H1 (cell line): Measurements from ENCODE around the gene RBFOX1. TPM values are rescaled to one million over a fixed set of nuclear protein-coding genes. Genes with fewer than 3 reads are reported as not detected.

Experiments
- CTCF ChIA-PET: fragments of 300-600 bp; sonication (Branson Sonifier 250); formaldehyde crosslinking; loops from one replicate; lab custom pipeline; 2021; ENCODE audit not compliant: partially characterized antibody; lab: Charles Lee
- POLR2A ChIA-PET: fragments of 300-600 bp; sonication (Branson Sonifier 250); formaldehyde crosslinking; loops from one replicate; lab custom pipeline; 2021; ENCODE audit warnings: inconsistent platforms; ENCODE audit not compliant: partially characterized antibody; lab: Charles Lee
- DNase-seq, 2 experiments: peaks; one replicate each; pipeline versions ENCODE4 v3.0.0 to v3.0.0-alpha.2; 2010 to 2022; ENCODE audit warnings: low spot score in 2 of 2, low read depth in 1 of 2, mixed read lengths in 1 of 2
- FAIRE-seq: peaks from 2 replicates; lab custom pipeline; 2011; peaks lifted over from hg19 to GRCh38; lab: Jason Lieb, UNC
- H2AFZ ChIP-seq: 2 replicates; pipeline ENCODE4 v1.8.1; 2012; ENCODE audit warnings: low read length, inconsistent platforms
- H2AK5ac ChIP-seq: 2 replicates; pipeline ENCODE4 v1.6.1; 2013; ENCODE audit warnings: low read depth, low read length
- H2BK120ac ChIP-seq: replicated peaks from 2 replicates; pipeline ENCODE3; 2013; ENCODE audit warnings: low read depth, low read length, inconsistent platforms
- H2BK12ac ChIP-seq: 2 replicates; pipeline ENCODE4 v1.6.1; 2013; ENCODE audit warnings: low read depth, low read length
- H2BK15ac ChIP-seq: 2 replicates; pipeline ENCODE4 v1.6.1; 2013; ENCODE audit warnings: low read length
- H2BK20ac ChIP-seq: 2 replicates; pipeline ENCODE4 v1.6.1; 2013; ENCODE audit warnings: low read length
- H2BK5ac ChIP-seq: 2 replicates; pipeline ENCODE4 v1.6.1; 2013; ENCODE audit warnings: low read depth, low read length
- H3K14ac ChIP-seq: 2 replicates; pipeline ENCODE4 v1.6.1; 2013; ENCODE audit warnings: inconsistent platforms; ENCODE audit not compliant: insufficient read length
- H3K18ac ChIP-seq: 2 replicates; pipeline ENCODE4 v1.6.1; 2013; ENCODE audit warnings: low read length; ENCODE audit errors: extremely low read depth
- H3K23ac ChIP-seq: 2 replicates; pipeline ENCODE4 v1.6.1; 2013; ENCODE audit warnings: inconsistent platforms; ENCODE audit not compliant: insufficient read length
- H3K23me2 ChIP-seq: 2 replicates; pipeline ENCODE4 v1.6.1; 2013; ENCODE audit warnings: low read depth, low read length
- H3K27ac ChIP-seq: 2 replicates; pipeline ENCODE4 v1.6.1; 2011; ENCODE audit warnings: low read depth, low read length, inconsistent platforms
- H3K27me3 ChIP-seq, 4 experiments: replicated peaks in 1 of 4; 1 replicate in 1 of 4; 2 replicates in 3 of 4; pipeline versions ENCODE4 v1.6.1 to v1.8.1; 2011 to 2013; ENCODE audit warnings: low read length in 3 of 4, mild to moderate bottlenecking in 3 of 4, inconsistent platforms in 2 of 4, mixed read lengths in 2 of 4, moderate library complexity in 1 of 4; ENCODE audit not compliant: control insufficient read depth in 3 of 4, insufficient read depth in 3 of 4; ENCODE audit errors: extremely low read depth in 1 of 4
- H3K36me3 ChIP-seq, 4 experiments: 2 replicates each; pipeline versions ENCODE4 v1.6.1 to v1.8.1; 2011 to 2013; ENCODE audit warnings: mild to moderate bottlenecking in 4 of 4, low read length in 3 of 4, moderate library complexity in 2 of 4, control low read depth in 1 of 4, inconsistent platforms in 1 of 4; ENCODE audit not compliant: insufficient read depth in 4 of 4, control insufficient read depth in 2 of 4
- H3K4ac ChIP-seq: replicated peaks from 2 replicates; pipeline ENCODE3; 2013; ENCODE audit warnings: low read length, low read depth, mixed read lengths, inconsistent platforms; ENCODE audit not compliant: insufficient read length
- H3K4me1 ChIP-seq, 4 experiments: replicated peaks in 1 of 4; 1 replicate in 1 of 4; 2 replicates in 3 of 4; pipeline versions ENCODE4 v1.6.1 to v1.8.1; 2011 to 2013; ENCODE audit warnings: low read length in 3 of 4, inconsistent platforms in 2 of 4, mixed read lengths in 1 of 4; ENCODE audit not compliant: insufficient read depth in 4 of 4, control insufficient read depth in 3 of 4
- H3K4me2 ChIP-seq, 2 experiments: 2 replicates each; pipeline versions ENCODE4 v1.6.1 to v1.8.1; 2011 to 2013; ENCODE audit warnings: low read depth in 2 of 2, low read length in 2 of 2, control low read depth in 1 of 2, inconsistent platforms in 1 of 2, mild to moderate bottlenecking in 1 of 2; ENCODE audit not compliant: insufficient read depth in 1 of 2
- H3K4me3 ChIP-seq, 4 experiments: fragments of 200-600, 300-600 bp in 1 of 4; sonication (generic), shearing (Covaris generic), sonication (Bioruptor Twin) in 1 of 4; 2 replicates each; pipeline versions ENCODE4 v1.5.1 to v1.8.1; 2011 to 2016; ENCODE audit warnings: low read length in 4 of 4, low read depth in 3 of 4, control low read depth in 2 of 4, inconsistent platforms in 2 of 4, mild to moderate bottlenecking in 2 of 4, mixed read lengths in 1 of 4, moderate library complexity in 1 of 4; ENCODE audit not compliant: insufficient read depth in 2 of 4; ENCODE audit errors: extremely low read depth in 1 of 4
- H3K56ac ChIP-seq: replicated peaks from 2 replicates; pipeline ENCODE3; 2013; ENCODE audit warnings: low read depth, mild to moderate bottlenecking, mixed read lengths, low read length, inconsistent platforms; ENCODE audit not compliant: insufficient read length
- H3K79me1 ChIP-seq: 2 replicates; pipeline ENCODE4 v1.6.1; 2013; ENCODE audit warnings: low read depth, low read length, control low read depth
- H3K79me2 ChIP-seq, 2 experiments: 2 replicates each; pipeline versions ENCODE4 v1.6.1 to v1.8.1; 2012 to 2013; ENCODE audit warnings: low read length in 2 of 2, mild to moderate bottlenecking in 2 of 2, inconsistent platforms in 1 of 2; ENCODE audit not compliant: insufficient read depth in 2 of 2, control insufficient read depth in 1 of 2
- H3K9ac ChIP-seq, 4 experiments: replicated peaks in 1 of 4; 1 replicate in 1 of 4; 2 replicates in 3 of 4; pipeline versions ENCODE4 v1.6.1 to v1.8.1; 2011 to 2013; ENCODE audit warnings: low read depth in 3 of 4, low read length in 3 of 4, control low read depth in 2 of 4, mild to moderate bottlenecking in 2 of 4, moderate library complexity in 2 of 4, inconsistent platforms in 1 of 4; ENCODE audit errors: extremely low read depth in 1 of 4
- H3K9me3 ChIP-seq, 2 experiments: 2 replicates each; pipeline versions ENCODE4 v1.6.1 to v1.8.1; 2012 to 2013; ENCODE audit warnings: mild to moderate bottlenecking in 2 of 2, moderate library complexity in 2 of 2, control low read depth in 1 of 2, inconsistent platforms in 1 of 2, low read depth in 1 of 2, low read length in 1 of 2, mixed read lengths in 1 of 2; ENCODE audit not compliant: insufficient read depth in 2 of 2
- H4K20me1 ChIP-seq, 2 experiments: replicated peaks in 1 of 2; 2 replicates each; pipeline versions ENCODE3 to v1.8.1; 2011 to 2013; ENCODE audit warnings: inconsistent platforms in 2 of 2, low read length in 2 of 2, mild to moderate bottlenecking in 1 of 2; ENCODE audit not compliant: insufficient read depth in 2 of 2, control insufficient read depth in 1 of 2
- H4K5ac ChIP-seq: 2 replicates; pipeline ENCODE4 v1.6.1; 2013; ENCODE audit warnings: low read length, low read depth, mixed read lengths, inconsistent platforms; ENCODE audit not compliant: insufficient read length
- H4K8ac ChIP-seq: 2 replicates; pipeline ENCODE4 v1.8.0; 2013; ENCODE audit warnings: mild to moderate bottlenecking, moderate library complexity, low read length, inconsistent platforms; ENCODE audit not compliant: insufficient read depth; ENCODE audit errors: extremely low read depth
- H4K91ac ChIP-seq: replicated peaks from 2 replicates; pipeline ENCODE3; 2013; ENCODE audit warnings: low read length, mixed read lengths, inconsistent platforms; ENCODE audit not compliant: insufficient read length
- BCL11A ChIP-seq, 2 experiments: IDR thresholded peaks; one replicate each; pipeline ENCODE4 v1.6.1; 2011; ENCODE audit warnings: low read depth in 2 of 2, low read length in 2 of 2, mild to moderate bottlenecking in 2 of 2
- CHD1 ChIP-seq: IDR thresholded peaks from 2 replicates; pipeline ENCODE4 v1.6.1; 2012; ENCODE audit warnings: low read depth, low read length, improper control_type of control experiment
- CHD2 ChIP-seq: IDR thresholded peaks from 2 replicates; pipeline ENCODE4 v1.6.1; 2012; ENCODE audit warnings: low read length, improper control_type of control experiment
- GTF2F1 ChIP-seq: IDR thresholded peaks from 2 replicates; pipeline ENCODE4 v1.6.1; 2012; ENCODE audit warnings: low read depth, low read length, improper control_type of control experiment, borderline replicate concordance
- JUN ChIP-seq: IDR thresholded peaks from 2 replicates; pipeline ENCODE4 v1.6.1; 2011; ENCODE audit warnings: low read depth, mild to moderate bottlenecking, improper control_type of control experiment, low read length
- KDM1A ChIP-seq: fragments of 200-600, 300-600 bp; sonication (generic); IDR thresholded peaks from 2 replicates; pipeline ENCODE4 v1.7.1; 2016; ENCODE audit warnings: mild to moderate bottlenecking, low read length, borderline replicate concordance
- PHF8 ChIP-seq: fragments of 200-600 bp; sonication (generic); conservative IDR thresholded peaks from 2 replicates; pipeline ENCODE4 v1.7.1; 2012; ENCODE audit warnings: low read depth, mild to moderate bottlenecking, inconsistent platforms, low read length, moderate library complexity
- RBBP5 ChIP-seq: IDR thresholded peaks from 2 replicates; pipeline ENCODE4 v1.7.1; 2012; ENCODE audit warnings: low read depth, mild to moderate bottlenecking, inconsistent platforms, low read length, moderate library complexity, borderline replicate concordance
- RXRA ChIP-seq: IDR thresholded peaks from 2 replicates; pipeline ENCODE4 v1.6.1; 2011; ENCODE audit warnings: low read depth, mild to moderate bottlenecking, low read length, moderate library complexity; ENCODE audit not compliant: insufficient read depth
- SIRT6 ChIP-seq: IDR thresholded peaks from one replicate; pipeline ENCODE4 v1.7.1; 2012; ENCODE audit warnings: low read length, inconsistent platforms
- TAF1 ChIP-seq: IDR thresholded peaks from 2 replicates; pipeline ENCODE4 v1.6.1; 2011; ENCODE audit warnings: mild to moderate bottlenecking, low read depth, low read length
- TEAD4 ChIP-seq: IDR thresholded peaks from 2 replicates; pipeline ENCODE4 v1.6.1; 2012; ENCODE audit warnings: low read depth, low read length, inconsistent platforms, mixed read lengths
- WGBS, 2 experiments: shearing (Covaris generic) in 1 of 2; methylation state at CpG; one replicate each; pipeline versions ENCODE4 v1.1.6 to v1.1.7; 2013 to 2015; ENCODE audit warnings: low lambda C conversion rate in 2 of 2, mixed read lengths in 2 of 2, inconsistent platforms in 1 of 2, low coverage in 1 of 2, missing lambda C conversion rate in 1 of 2; ENCODE audit not compliant: insufficient replicate concordance in 2 of 2, insufficient coverage in 1 of 2, insufficient read length in 1 of 2; ENCODE audit errors: extremely low coverage in 1 of 2, missing lambda C conversion rate in 1 of 2; 5-methylcytosine and 5-hydroxymethylcytosine counted together
- polyA plus RNA-seq, 7 experiments: library from polyadenylated mRNA; depleted of rRNA in 3 of 7; stranded (reverse) in 5 of 7; unstranded in 2 of 7; fragments of >200 nt in 5 of 7; fragments of 200-250 nt in 2 of 7; gene quantifications; 1 replicate in 5 of 7; 2 replicates in 1 of 7; 4 replicates in 1 of 7; pipeline versions ENCODE4 v1.2.1 to v1.2.3, GENCODE V29; 2011 to 2013; ENCODE audit warnings: missing spikeins in 2 of 7, mixed read lengths in 2 of 7
- total RNA-seq: library from RNA; stranded (reverse); fragmentation: NEBNext Ultra II Directional; extraction: Animal tissue kit (Norgen Biotek cat#: 25700); gene quantifications from 2 replicates; pipeline ENCODE4 v1.2.1, GENCODE V29; 2021

The RBFOX1 gene
- total and polyA plus RNA-seq, 2 of the 8 experiments (the other 6 are each of a cell fraction or from before 2014, with no cell fraction given): 1.7 to 2.8 TPM

DNA sequence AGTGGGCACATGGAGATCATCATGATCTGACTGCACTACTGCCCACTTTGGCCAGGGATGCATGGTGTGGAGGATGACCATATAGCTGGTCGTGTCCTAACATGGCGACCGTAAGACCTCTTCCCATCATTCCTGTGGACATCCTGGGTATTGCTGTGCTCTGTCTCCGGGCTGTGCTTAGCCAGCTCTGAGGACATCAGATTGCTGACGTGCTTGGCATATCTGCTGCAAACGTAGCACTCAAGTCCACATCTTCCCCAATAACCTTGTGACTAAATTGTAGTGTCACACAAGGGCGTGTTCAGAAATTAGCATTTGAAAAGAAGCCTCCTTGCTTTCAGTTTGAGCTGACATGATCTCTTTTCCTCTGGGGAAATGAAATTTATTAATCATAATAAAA lies 373.2 kb downstream of the RBFOX1 start:
- TF ChIP-seq GTF2F1 (no peak), PHF8 (no peak), KDM1A (no peak), CHD1 (no peak), BCL11A (IDR thresholded peaks at IDR 0.05; ENCODE audit: low read depth in 2 of 2, low read length in 2 of 2) (no peak), RXRA (no peak), JUN (no peak), TAF1 (no peak), RBBP5 (no peak), CHD2 (no peak), TEAD4 (no peak), SIRT6 (no peak)
- H3K27me3 ChIP-seq: no peaks in the 10 kb centered on the region
- H3K4me2 ChIP-seq: no peak overlapping the region
- peak overlapping the region; percentile 30 for H2BK12ac ChIP-seq
- H2BK5ac ChIP-seq: no peak overlapping the region
- peaks cover 9 to 11% of the 10 kb centered on the region in 2 experiments; a peak in 3 of 4 replicates for H3K9me3 ChIP-seq
- no peak overlapping the region for H2AK5ac ChIP-seq
- no peak overlapping the region for H3K14ac ChIP-seq
- no peak overlapping the region for H2AFZ ChIP-seq
- FAIRE-seq: no peak
- H3K79me1 ChIP-seq: no peaks in the 10 kb centered on the region
- peaks cover 0 to 2% (median 0%) of the 10 kb centered on the region in 4 experiments; a peak in 1 of 7 replicates for H3K4me1 ChIP-seq
- no peak overlapping the region for H3K27ac ChIP-seq
- H2BK15ac ChIP-seq: no peak overlapping the region
- H4K8ac ChIP-seq: no peak overlapping the region
- H3K36me3 ChIP-seq: peaks cover 0 to 5% (median 0%) of the 10 kb centered on the region in 4 experiments; a peak in 1 of 8 replicates
- POLR2A ChIA-PET: no interaction called here
- no peak overlapping the region for H2BK120ac ChIP-seq
- H3K4ac ChIP-seq: no peak overlapping the region
- H4K91ac ChIP-seq: no peak overlapping the region
- no peaks in the 10 kb centered on the region for H4K20me1 ChIP-seq
- H3K79me2 ChIP-seq: no peaks in the 10 kb centered on the region
- no peaks in the 10 kb centered on the region for H3K23me2 ChIP-seq
- H3K9ac ChIP-seq: no peak overlapping the region
- H3K18ac ChIP-seq: no peak overlapping the region
- CTCF ChIA-PET: interaction anchor here (0.6 to 1.2 kb wide), 2 partner anchors 100 to 123 kb away, joined by 3 read pairs; no protein-coding TSS in a partner anchor
- no peak overlapping the region for H4K5ac ChIP-seq
- no peak overlapping the region for H3K23ac ChIP-seq
- 95% methylated on average over 7 of the region's 7 CpGs; no CpG with 5 or more reads in 1 of the 2 experiments for WGBS, 2 experiments
- H3K56ac ChIP-seq: no peak overlapping the region
- DNase-seq: no peak
- no peak overlapping the region for H2BK20ac ChIP-seq
- no peak overlapping the region for H3K4me3 ChIP-seq
